Measurements from ENCODE around the gene NCL. TPM values are rescaled to one million over a fixed set of nuclear protein-coding genes. Genes with fewer than 3 reads are reported as not detected.
"Not testable (repeated sequence)": the region's sequence is repeated elsewhere in the genome, so short reads cannot be mapped to it uniquely, and the experiment has no call there.

NCL gene
- total RNA-seq, 1 donor from 2014 or later = 709 TPM

DNA sequence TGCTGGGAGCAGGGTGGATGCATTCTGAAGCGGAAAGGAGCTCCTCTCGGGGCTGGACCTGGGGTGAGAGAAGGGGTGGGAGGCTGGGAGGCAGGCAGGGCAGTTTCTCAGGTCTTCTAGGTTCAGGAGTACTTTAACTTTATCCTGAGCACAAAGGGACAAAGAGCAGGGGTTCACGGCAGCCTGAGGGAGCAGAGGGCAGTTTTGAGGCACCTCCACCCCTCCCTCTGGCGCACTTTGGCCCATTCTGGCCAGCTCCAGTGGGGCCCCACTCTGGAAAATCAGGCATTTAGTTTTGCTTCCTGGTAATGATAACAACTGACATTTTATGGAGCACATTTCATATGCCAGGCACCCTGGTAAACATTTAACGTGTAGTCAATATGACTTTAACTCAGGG is 54.5 kb downstream of the NCL start:
- Mint-ChIP-seq H3K27me3 (peaks cover 12% of the 10 kb centered on the region), H3K36me3 (no peaks in the 10 kb centered on the region), H3K27ac (no peak overlapping the region), H3K4me3 (no peak overlapping the region), H3K4me1 (ENCODE audit: unreplicated experiment) (peaks cover 25% of the 10 kb centered on the region), H3K9me3 (no peaks in the 10 kb centered on the region)
- TF ChIP-seq, protein P1, sequence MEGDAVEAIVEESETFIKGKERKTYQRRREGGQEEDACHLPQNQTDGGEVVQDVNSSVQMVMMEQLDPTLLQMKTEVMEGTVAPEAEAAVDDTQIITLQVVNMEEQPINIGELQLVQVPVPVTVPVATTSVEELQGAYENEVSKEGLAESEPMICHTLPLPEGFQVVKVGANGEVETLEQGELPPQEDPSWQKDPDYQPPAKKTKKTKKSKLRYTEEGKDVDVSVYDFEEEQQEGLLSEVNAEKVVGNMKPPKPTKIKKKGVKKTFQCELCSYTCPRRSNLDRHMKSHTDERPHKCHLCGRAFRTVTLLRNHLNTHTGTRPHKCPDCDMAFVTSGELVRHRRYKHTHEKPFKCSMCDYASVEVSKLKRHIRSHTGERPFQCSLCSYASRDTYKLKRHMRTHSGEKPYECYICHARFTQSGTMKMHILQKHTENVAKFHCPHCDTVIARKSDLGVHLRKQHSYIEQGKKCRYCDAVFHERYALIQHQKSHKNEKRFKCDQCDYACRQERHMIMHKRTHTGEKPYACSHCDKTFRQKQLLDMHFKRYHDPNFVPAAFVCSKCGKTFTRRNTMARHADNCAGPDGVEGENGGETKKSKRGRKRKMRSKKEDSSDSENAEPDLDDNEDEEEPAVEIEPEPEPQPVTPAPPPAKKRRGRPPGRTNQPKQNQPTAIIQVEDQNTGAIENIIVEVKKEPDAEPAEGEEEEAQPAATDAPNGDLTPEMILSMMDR (conservative IDR thresholded peaks at IDR 0.05) = no peak
- DNase-seq (ENCODE audit: extremely low spot score, unreplicated experiment) = no peak

DNA sequence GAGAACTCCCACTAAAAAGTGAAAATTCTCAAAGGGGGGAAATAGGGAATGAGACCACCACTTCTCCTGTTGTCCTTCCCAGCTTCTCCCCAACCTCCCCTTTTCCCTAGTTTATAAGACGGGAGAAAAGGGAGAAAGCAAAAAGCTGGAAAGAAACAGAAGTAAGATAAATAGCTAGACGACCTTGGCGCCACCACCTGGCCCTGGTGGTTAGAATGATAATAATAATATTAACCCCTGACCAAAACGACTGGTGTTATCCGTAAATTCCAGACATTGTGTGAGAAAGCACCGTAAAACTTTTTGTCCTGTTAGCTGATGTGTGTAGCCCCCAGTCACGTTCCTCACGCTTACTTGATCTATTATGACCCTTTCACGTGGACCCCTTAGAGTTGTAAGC is 56.0 kb downstream of the NCL start:
- H3K4me3 Mint-ChIP-seq; H3K36me3 Mint-ChIP-seq; H3K27me3 Mint-ChIP-seq; H3K9me3 Mint-ChIP-seq; H3K27ac Mint-ChIP-seq; DNase-seq (ENCODE audit: extremely low spot score, unreplicated experiment): not testable (repeated sequence)
- peaks cover 24% of the 10 kb centered on the region for H3K4me1 Mint-ChIP-seq (ENCODE audit: unreplicated experiment)

DNA sequence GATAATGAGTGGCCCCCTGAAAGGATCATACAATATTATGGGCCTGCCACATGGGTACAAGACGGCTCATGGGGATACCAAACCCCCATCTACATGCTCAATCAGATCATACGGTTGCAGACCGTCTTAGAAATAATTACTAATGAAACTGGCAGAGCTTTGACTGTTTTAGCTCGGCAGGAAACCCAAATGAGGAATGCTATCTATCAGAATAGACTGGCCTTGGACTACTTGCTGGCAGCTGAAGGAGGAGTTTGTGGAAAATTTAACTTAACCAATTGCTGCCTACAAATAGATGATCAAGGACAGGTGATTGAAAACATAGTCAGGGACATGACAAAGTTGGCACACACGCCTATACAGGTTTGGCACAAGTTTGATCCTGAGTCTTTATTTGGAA is 56.6 kb downstream of the NCL start:
- not testable (repeated sequence) for H3K36me3 Mint-ChIP-seq; H3K27me3 Mint-ChIP-seq; H3K27ac Mint-ChIP-seq; DNase-seq (ENCODE audit: extremely low spot score, unreplicated experiment); H3K4me3 Mint-ChIP-seq; H3K9me3 Mint-ChIP-seq
- H3K4me1 Mint-ChIP-seq (ENCODE audit: unreplicated experiment) = peaks cover 25% of the 10 kb centered on the region

DNA sequence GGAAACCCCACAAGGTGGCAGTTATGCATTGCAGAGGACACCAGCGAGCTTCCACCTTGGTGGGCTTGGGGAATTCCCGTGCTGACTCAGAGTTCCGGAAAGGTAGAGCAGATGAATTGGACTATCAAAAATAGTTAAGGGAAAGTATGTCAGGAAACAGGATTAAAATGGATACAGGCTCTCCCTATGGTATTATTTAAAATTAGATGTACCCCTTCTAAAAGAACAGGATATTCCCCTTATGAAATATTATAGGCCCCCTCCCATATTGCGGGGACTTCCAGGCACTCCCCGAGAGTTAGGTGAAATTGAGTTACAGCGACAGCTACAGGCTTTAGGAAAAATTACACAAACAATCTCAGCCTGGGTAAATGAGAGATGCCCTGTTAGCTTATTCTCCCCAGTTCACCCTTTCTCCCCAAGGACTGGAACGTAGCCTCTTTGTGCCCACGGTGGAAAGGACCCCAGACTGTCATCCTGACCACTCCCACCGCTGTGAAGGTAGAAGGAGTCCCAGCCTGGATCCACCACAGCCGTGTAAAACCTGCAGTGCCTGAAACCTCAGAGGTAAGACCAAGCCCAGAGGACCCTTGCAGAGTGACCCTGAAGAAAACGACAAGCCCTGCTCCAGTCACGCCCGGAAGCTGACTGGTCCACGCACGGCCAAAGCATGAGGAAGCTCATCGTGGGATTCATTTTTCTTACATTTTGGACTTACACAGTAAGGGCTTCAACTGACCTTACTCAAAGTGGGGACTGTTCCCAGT is 58.5 kb downstream of the NCL start:
- TF ChIP-seq, protein P1 (conservative IDR thresholded peaks at IDR 0.05) = peak; percentile 72
- H3K27me3 Mint-ChIP-seq; H3K9me3 Mint-ChIP-seq; H3K36me3 Mint-ChIP-seq; H3K4me3 Mint-ChIP-seq; H3K27ac Mint-ChIP-seq; DNase-seq (ENCODE audit: extremely low spot score, unreplicated experiment): not testable (repeated sequence)
- peaks cover 15% of the 10 kb centered on the region for H3K4me1 Mint-ChIP-seq (ENCODE audit: unreplicated experiment)

DNA sequence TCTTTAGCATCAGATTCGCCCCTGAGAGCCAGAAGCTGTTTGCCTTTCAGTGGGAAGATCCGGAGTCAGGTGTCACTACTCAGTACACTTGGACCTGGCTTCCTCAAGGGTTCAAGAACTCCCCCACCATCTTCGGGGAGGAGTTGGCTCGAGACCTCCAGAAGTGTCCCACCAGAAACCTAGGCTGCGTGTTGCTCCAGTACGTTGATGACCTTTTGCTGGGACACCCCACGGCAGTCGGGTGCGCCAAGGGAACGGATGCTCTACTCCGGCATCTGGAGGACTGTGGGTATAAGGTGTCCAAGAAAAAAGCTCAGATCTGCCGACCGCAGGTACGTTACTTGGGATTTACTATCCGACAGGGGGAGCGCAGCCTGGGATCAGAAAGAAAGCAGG is 60.1 kb downstream of the NCL start:
- not testable (repeated sequence) for H3K9me3 Mint-ChIP-seq; H3K36me3 Mint-ChIP-seq; H3K4me3 Mint-ChIP-seq; H3K27me3 Mint-ChIP-seq; DNase-seq (ENCODE audit: extremely low spot score, unreplicated experiment)
- peaks cover 19% of the 10 kb centered on the region for H3K4me1 Mint-ChIP-seq (ENCODE audit: unreplicated experiment)
- H3K27ac Mint-ChIP-seq = peak overlapping the region; percentile 18

Other genes starting within 250 kb of the NCL start
- gene B3GNT7, start 68.8 kb downstream of the NCL start, total RNA-seq (ENCODE audit: low replicate concordance) = 6.8 and 14.4 TPM in 2 replicates
- 0.10 TPM in 2 replicates for gene NMUR1, start 66.0 kb upstream of the NCL start, total RNA-seq (ENCODE audit: low replicate concordance)
- gene TEX44, start 128.4 kb upstream of the NCL start, total RNA-seq (ENCODE audit: low replicate concordance) = not detected in 2 replicates
- 969 and 1,228 TPM in 2 replicates for gene PTMA, start 244.0 kb upstream of the NCL start, total RNA-seq (ENCODE audit: low replicate concordance)

All from type B pancreatic cell (in vitro differentiated cells).